NOMO-1 treated with DMSO at 0.1 percent for 48 hours (cell line): Measurements from ENCODE around the gene RGS6.

Experiments used
- DNase-seq: peaks from one replicate; lab custom pipeline; 2025; ENCODE audit not compliant: unreplicated experiment; lab: John Stamatoyannopoulos, UW

RGS6 gene

GRCh38 chr14:72070458-72070857 lies 138.2 kb downstream of the RGS6 start:
- no peak for DNase-seq

GRCh38 chr14:72075649-72076334 lies 143.6 kb downstream of the RGS6 start:
- no peak for DNase-seq

GRCh38 chr14:72081137-72081536 lies 148.9 kb downstream of the RGS6 start:
- DNase-seq: no peak

- DNase-seq: no peak
Measured at GRCh38 chr14:72084935-72085334, 152.7 kb downstream of the RGS6 start.

- no peak for DNase-seq
Measured at GRCh38 chr14:72089625-72090024, 157.4 kb downstream of the RGS6 start.

- peak; percentile 1 for DNase-seq
Measured at GRCh38 chr14:72094844-72095582, 162.8 kb downstream of the RGS6 start.

- no peak for DNase-seq
Measured at GRCh38 chr14:72097173-72097783, 165.0 kb downstream of the RGS6 start.

GRCh38 chr14:72098210-72098609 lies 166.0 kb downstream of the RGS6 start:
- no peak for DNase-seq

GRCh38 chr14:72099566-72099965 lies 167.3 kb downstream of the RGS6 start:
- no peak for DNase-seq

- peak; percentile 31 for DNase-seq
Measured at GRCh38 chr14:72104011-72104613, 171.9 kb downstream of the RGS6 start.

GRCh38 chr14:72111911-72112310 lies 179.7 kb downstream of the RGS6 start:
- DNase-seq: no peak

- no peak for DNase-seq
Measured at GRCh38 chr14:72118841-72119240, 186.6 kb downstream of the RGS6 start.

GRCh38 chr14:72120315-72120714 lies 188.1 kb downstream of the RGS6 start:
- no peak for DNase-seq

GRCh38 chr14:72123755-72124154 lies 191.5 kb downstream of the RGS6 start:
- no peak for DNase-seq

GRCh38 chr14:72124171-72124570 lies 191.9 kb downstream of the RGS6 start:
- no peak for DNase-seq

- DNase-seq: no peak
Measured at GRCh38 chr14:72126091-72126490, 193.9 kb downstream of the RGS6 start.

GRCh38 chr14:72126561-72126960 lies 194.3 kb downstream of the RGS6 start:
- no peak for DNase-seq

- DNase-seq: no peak
Measured at GRCh38 chr14:72128629-72129028, 196.4 kb downstream of the RGS6 start.

- no peak for DNase-seq
Measured at GRCh38 chr14:72129291-72129690, 197.1 kb downstream of the RGS6 start.

- no peak for DNase-seq
Measured at GRCh38 chr14:72141084-72141483, 208.9 kb downstream of the RGS6 start.

- DNase-seq: no peak
Measured at GRCh38 chr14:72142328-72142727, 210.1 kb downstream of the RGS6 start.

- DNase-seq: no peak
Measured at GRCh38 chr14:72146241-72146640, 214.0 kb downstream of the RGS6 start.
